GM19240 (cell line): ENCODE results near the gene CDKN1C.

Experiments
- DNase-seq: peaks from one replicate; pipeline ENCODE4 v3.0.0; 2011; ENCODE audit warnings: low spot score; ENCODE audit not compliant: insufficient read length

The CDKN1C gene

GRCh38 chr11:2848497-2848896 is 37.1 kb downstream of the CDKN1C start:
- DNase-seq = no peak

- no peak for DNase-seq
Measured at GRCh38 chr11:2847561-2847960, 38.0 kb downstream of the CDKN1C start.

GRCh38 chr11:2846470-2846869 is 39.1 kb downstream of the CDKN1C start:
- DNase-seq = no peak

- DNase-seq = no peak
Measured at GRCh38 chr11:2846056-2846455, 39.5 kb downstream of the CDKN1C start.

- no peak for DNase-seq
Measured at GRCh38 chr11:2844996-2845395, 40.6 kb downstream of the CDKN1C start.

GRCh38 chr11:2844116-2844842 is 41.3 kb downstream of the CDKN1C start:
- no peak for DNase-seq

GRCh38 chr11:2843551-2843950 is 42.0 kb downstream of the CDKN1C start:
- no peak for DNase-seq

- no peak for DNase-seq
Measured at GRCh38 chr11:2842876-2843275, 42.7 kb downstream of the CDKN1C start.

GRCh38 chr11:2841411-2842190 is 44.0 kb downstream of the CDKN1C start:
- DNase-seq = no peak

- no peak for DNase-seq
Measured at GRCh38 chr11:2839395-2839943, 46.1 kb downstream of the CDKN1C start.

GRCh38 chr11:2838676-2839294 is 46.8 kb downstream of the CDKN1C start:
- DNase-seq = no peak

- no peak for DNase-seq
Measured at GRCh38 chr11:2838091-2838490, 47.5 kb downstream of the CDKN1C start.

- no peak for DNase-seq
Measured at GRCh38 chr11:2837651-2838050, 47.9 kb downstream of the CDKN1C start.

- no peak for DNase-seq
Measured at GRCh38 chr11:2837096-2837601, 48.4 kb downstream of the CDKN1C start.

GRCh38 chr11:2836315-2837095 is 49.1 kb downstream of the CDKN1C start:
- no peak for DNase-seq

- DNase-seq = no peak
Measured at GRCh38 chr11:2835751-2836150, 49.8 kb downstream of the CDKN1C start.

- no peak for DNase-seq
Measured at GRCh38 chr11:2835296-2835695, 50.3 kb downstream of the CDKN1C start.

- DNase-seq = no peak
Measured at GRCh38 chr11:2834503-2835273, 50.9 kb downstream of the CDKN1C start.

- no peak for DNase-seq
Measured at GRCh38 chr11:2833716-2834502, 51.7 kb downstream of the CDKN1C start.
